Measurements from ENCODE around the gene RERGL. TPM values are rescaled to one million over a fixed set of nuclear protein-coding genes. Genes with fewer than 3 reads are reported as not detected.
"Not testable (repeated sequence)": the region's sequence is repeated elsewhere in the genome, so short reads cannot be mapped to it uniquely, and the experiment has no call there.

Gene RERGL
- total RNA-seq, 4 donors from 2014 or later = 2.6 to 5.0 (median 4.1) TPM

- intact Hi-C loops (cut with DNase I) = no loop called here
- Histone ChIP-seq H3K27me3 (no peaks in the 10 kb centered on the region), H3K36me3 (no peaks in the 10 kb centered on the region), H3K27ac (replicated peaks in 1 of 4) (no peak overlapping the region), H3K4me1 (no peaks in the 10 kb centered on the region), H3K4me3 (no peak overlapping the region), H3K9me3 (no peaks in the 10 kb centered on the region)
- WGBS = 52% methylated on average over 3 of the region's 3 CpGs
- DNase-seq (ENCODE audit: extremely low spot score) = no peak
- no peak for TF ChIP-seq POLR2A (IDR thresholded peaks at IDR 0.05; ENCODE audit: low read depth)
- TF ChIP-seq EP300 (IDR thresholded peaks at IDR 0.05) = no peak
- TF ChIP-seq CTCF (IDR thresholded peaks at IDR 0.05) = no peak
- no peak for TF ChIP-seq POLR2AphosphoS5 (IDR thresholded peaks at IDR 0.05)
Measured at GRCh38 chr12:18068355-18068754, 21.6 kb downstream of the RERGL start.

- Histone ChIP-seq H3K4me3 (no peak overlapping the region), H3K27me3 (no peaks in the 10 kb centered on the region), H3K9me3 (peaks cover 0 to 13% (median 2%) of the 10 kb centered on the region in 4 donors), H3K36me3 (no peaks in the 10 kb centered on the region), H3K4me1 (no peaks in the 10 kb centered on the region), H3K27ac (replicated peaks in 1 of 4) (no peak overlapping the region)
- TF ChIP-seq EP300 (IDR thresholded peaks at IDR 0.05) = no peak
- no peak for TF ChIP-seq CTCF (IDR thresholded peaks at IDR 0.05)
- TF ChIP-seq POLR2AphosphoS5 (IDR thresholded peaks at IDR 0.05) = no peak
- no peak for TF ChIP-seq POLR2A (IDR thresholded peaks at IDR 0.05; ENCODE audit: low read depth)
- WGBS = 62% methylated on average over 4 of the region's 4 CpGs
- intact Hi-C loops (cut with DNase I) = no loop called here
- no peak for DNase-seq (ENCODE audit: extremely low spot score)
Measured at GRCh38 chr12:18066666-18067065, 23.3 kb downstream of the RERGL start.

- intact Hi-C loops (cut with DNase I); H3K27me3 ChIP-seq; H3K36me3 ChIP-seq; H3K4me1 ChIP-seq; H3K27ac ChIP-seq (replicated peaks in 1 of 4); H3K4me3 ChIP-seq; DNase-seq (ENCODE audit: extremely low spot score): not testable (repeated sequence)
- peaks cover 0 to 17% (median 2%) of the 10 kb centered on the region in 4 donors for H3K9me3 ChIP-seq
- 89% methylated on average over 4 of the region's 4 CpGs for WGBS
Measured at GRCh38 chr12:18062867-18063266, 27.1 kb downstream of the RERGL start.

- Histone ChIP-seq H3K4me1 (no peaks in the 10 kb centered on the region), H3K27ac (replicated peaks in 1 of 4) (no peak overlapping the region), H3K4me3 (no peak overlapping the region), H3K27me3 (no peaks in the 10 kb centered on the region), H3K9me3 (peaks cover 0 to 15% (median 8%) of the 10 kb centered on the region in 4 donors), H3K36me3 (no peaks in the 10 kb centered on the region)
- TF ChIP-seq EP300 (IDR thresholded peaks at IDR 0.05) (no peak), POLR2A (IDR thresholded peaks at IDR 0.05; ENCODE audit: low read depth) (no peak), CTCF (IDR thresholded peaks at IDR 0.05) (no peak), POLR2AphosphoS5 (IDR thresholded peaks at IDR 0.05) (no peak)
- DNase-seq (ENCODE audit: extremely low spot score) = no peak
- WGBS = 89% methylated on average over 1 of the region's 1 CpG
- intact Hi-C loops (cut with DNase I) = no loop called here
Measured at GRCh38 chr12:18057051-18057450, 32.9 kb downstream of the RERGL start.

- DNase-seq (ENCODE audit: extremely low spot score) = no peak
- intact Hi-C loops (cut with DNase I) = no loop called here
- WGBS = 65% methylated on average over 2 of the region's 2 CpGs
- TF ChIP-seq EP300 (IDR thresholded peaks at IDR 0.05) (no peak), POLR2AphosphoS5 (IDR thresholded peaks at IDR 0.05) (no peak), CTCF (IDR thresholded peaks at IDR 0.05) (no peak), POLR2A (IDR thresholded peaks at IDR 0.05; ENCODE audit: low read depth) (no peak)
- H3K36me3 ChIP-seq = no peaks in the 10 kb centered on the region
- H3K27ac ChIP-seq (replicated peaks in 1 of 4) = no peak overlapping the region
- H3K4me1 ChIP-seq = no peaks in the 10 kb centered on the region
- H3K4me3 ChIP-seq = no peak overlapping the region
- H3K9me3 ChIP-seq = peaks cover 0 to 25% (median 11%) of the 10 kb centered on the region in 4 donors
- H3K27me3 ChIP-seq = no peaks in the 10 kb centered on the region
Measured at GRCh38 chr12:18054925-18055619, 34.9 kb downstream of the RERGL start.
